Measurements from ENCODE around the gene MPO.
A peak's percentile ranks its signal among the peaks of the same experiment; 100 is the strongest.

MPO gene

GRCh38 chr17:58270476-58271215, 10.1 kb downstream of the MPO start:
- H3K4me3 ChIP-seq (ENCODE audit: low read length) = no peak overlapping the region
- DNase-seq (ENCODE audit: low read depth) = no peak
- TF ChIP-seq CTCF (IDR thresholded peaks at IDR 0.05; ENCODE audit: insufficient read depth, low read depth, low read length, missing control alignments) = peak; percentile 34

- no peak for TF ChIP-seq CTCF (IDR thresholded peaks at IDR 0.05; ENCODE audit: insufficient read depth, low read depth, low read length, missing control alignments)
- H3K4me3 ChIP-seq (ENCODE audit: low read length) = no peak overlapping the region
- DNase-seq (ENCODE audit: low read depth) = no peak
Observed at GRCh38 chr17:58269557-58270291, 11.0 kb downstream of the MPO start.

- no peak overlapping the region for H3K4me3 ChIP-seq (ENCODE audit: low read length)
- no peak for TF ChIP-seq CTCF (IDR thresholded peaks at IDR 0.05; ENCODE audit: insufficient read depth, low read depth, low read length, missing control alignments)
- no peak for DNase-seq (ENCODE audit: low read depth)
Observed at GRCh38 chr17:58268774-58269556, 11.8 kb downstream of the MPO start.

- H3K4me3 ChIP-seq (ENCODE audit: low read length) = no peak overlapping the region
- DNase-seq (ENCODE audit: low read depth) = no peak
- no peak for TF ChIP-seq CTCF (IDR thresholded peaks at IDR 0.05; ENCODE audit: insufficient read depth, low read depth, low read length, missing control alignments)
Observed at GRCh38 chr17:58268326-58268725, 12.4 kb downstream of the MPO start.

GRCh38 chr17:58267347-58268324, 13.1 kb downstream of the MPO start:
- no peak overlapping the region for H3K4me3 ChIP-seq (ENCODE audit: low read length)
- no peak for TF ChIP-seq CTCF (IDR thresholded peaks at IDR 0.05; ENCODE audit: insufficient read depth, low read depth, low read length, missing control alignments)
- no peak for DNase-seq (ENCODE audit: low read depth)
